Stimulated activated CD8-positive, alpha-beta memory T cell treated with anti-CD3 and anti-CD28 coated beads, Interleukin-7, amount 100 ng/mL, for 4 hours (primary cell): ENCODE results near the gene IL17B.

Source experiments
- DNase-seq, 2 donors: peaks; one replicate each; pipeline ENCODE4 v3.0.0-alpha.2; 2020; ENCODE audit warnings: low read depth in 2 of 2

IL17B gene

DNA sequence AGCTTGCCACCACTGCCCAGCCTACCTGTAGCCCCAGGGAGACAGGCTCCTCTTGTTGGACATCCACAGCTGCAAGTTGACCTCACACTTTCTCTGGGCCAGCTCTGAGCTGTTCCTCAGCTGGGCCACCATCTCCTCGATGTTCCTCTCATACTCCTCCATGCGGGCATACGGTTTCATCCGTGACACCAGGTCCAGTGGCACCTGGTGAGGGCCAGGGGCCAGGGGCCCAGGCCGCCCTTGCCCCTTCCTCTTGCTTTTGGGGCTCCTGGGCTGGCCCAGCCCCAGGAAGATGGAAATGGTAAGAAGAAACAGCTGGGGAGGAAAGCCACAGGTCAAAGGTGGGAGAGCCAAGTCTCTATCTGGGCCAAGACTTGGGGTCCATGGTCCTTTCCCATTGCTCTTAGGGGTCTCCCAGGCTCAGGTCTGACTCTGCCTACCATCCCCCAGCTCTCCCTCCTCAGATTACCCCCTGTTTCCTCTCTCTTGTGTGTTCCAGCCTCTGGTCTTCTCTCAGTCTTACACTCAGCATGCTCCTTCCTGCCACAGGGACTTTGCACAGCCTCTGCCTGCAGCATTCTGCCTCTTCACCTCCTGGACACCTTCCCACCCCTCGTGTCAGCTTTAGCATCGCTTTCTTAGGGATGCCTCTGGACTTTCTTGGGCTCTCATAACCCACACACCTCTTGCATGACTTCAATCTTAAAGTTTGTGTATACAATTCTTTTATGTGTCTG is 2.2 kb downstream of the IL17B start:
- no peak for DNase-seq

DNA sequence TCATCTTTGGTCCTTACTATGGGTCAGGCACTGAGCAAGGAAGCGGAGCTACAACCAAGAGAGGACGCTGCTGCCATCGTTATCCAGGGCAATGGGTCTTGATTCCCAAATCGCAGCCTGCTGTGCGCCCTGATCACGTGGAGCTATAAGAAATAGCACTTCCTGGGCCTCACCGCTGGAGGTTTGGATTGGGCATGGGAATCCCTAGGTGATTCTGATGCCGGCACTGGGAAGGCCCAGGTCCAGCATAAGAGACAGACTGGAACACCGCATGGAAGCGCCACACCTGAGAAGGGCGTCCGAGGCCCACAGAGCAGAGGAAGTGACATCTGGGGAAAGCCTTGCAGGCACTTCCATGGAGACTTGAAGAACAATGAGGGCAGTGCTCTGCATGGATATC is 3.0 kb downstream of the IL17B start:
- no peak for DNase-seq

DNA sequence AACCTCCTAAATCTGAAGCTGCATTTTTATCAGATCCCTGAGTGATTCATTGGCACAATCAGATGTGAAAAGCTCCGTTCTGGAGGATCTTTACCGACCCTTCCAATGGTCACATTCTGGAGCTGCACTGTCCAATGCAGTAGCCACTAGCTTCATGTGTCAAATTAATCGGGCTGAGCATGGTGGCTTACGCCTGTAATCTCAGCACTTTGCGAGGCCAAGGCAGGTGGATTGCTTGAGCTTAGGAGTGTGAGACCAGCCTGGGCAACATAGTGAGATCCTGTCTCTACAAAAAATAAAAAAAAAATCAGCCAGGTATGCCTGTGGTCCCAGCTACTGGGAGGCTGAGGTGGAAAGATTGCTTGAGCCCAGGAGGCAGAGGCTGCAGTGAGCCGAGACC is 3.7 kb downstream of the IL17B start:
- DNase-seq = no peak

DNA sequence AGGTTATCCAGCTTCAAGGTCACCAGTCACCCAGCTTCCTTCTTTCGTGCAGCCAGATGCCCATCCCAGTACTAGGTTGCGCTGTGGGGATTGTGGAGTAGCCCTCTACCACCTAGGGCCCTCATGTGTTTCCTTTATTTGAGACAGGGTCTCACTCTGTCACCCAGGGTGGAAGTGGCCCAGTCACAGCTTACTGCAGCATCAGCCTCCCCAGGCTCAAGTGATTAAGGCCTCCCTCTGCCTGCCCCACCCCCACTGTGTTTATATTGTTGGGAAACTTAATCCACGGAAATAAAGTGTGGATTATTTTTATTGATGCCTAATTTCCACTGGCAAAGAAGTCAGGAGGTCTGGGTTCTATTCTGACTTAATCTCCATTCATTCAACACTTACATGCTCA is 4.3 kb downstream of the IL17B start:
- no peak for DNase-seq

DNA sequence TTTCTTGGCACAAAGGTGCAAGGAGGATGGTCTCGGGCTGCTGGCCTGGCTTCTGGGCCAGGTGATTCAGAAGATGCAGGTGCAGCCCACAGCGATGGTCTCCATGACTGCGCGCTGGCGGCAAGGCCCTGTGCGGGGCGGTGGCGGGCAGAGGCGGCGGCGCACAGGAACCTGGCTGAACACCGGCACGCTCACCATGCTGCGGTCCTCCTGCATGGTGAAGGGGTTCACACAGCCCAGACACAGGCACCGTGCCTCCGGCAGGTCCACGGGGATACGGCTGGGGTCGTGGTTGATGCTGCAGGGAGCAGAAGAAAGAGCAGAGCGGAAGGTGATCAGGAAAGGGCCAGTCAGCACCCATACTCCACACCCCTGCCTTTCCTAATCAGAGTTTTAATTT is 4.8 kb downstream of the IL17B start:
- DNase-seq = no peak

DNA sequence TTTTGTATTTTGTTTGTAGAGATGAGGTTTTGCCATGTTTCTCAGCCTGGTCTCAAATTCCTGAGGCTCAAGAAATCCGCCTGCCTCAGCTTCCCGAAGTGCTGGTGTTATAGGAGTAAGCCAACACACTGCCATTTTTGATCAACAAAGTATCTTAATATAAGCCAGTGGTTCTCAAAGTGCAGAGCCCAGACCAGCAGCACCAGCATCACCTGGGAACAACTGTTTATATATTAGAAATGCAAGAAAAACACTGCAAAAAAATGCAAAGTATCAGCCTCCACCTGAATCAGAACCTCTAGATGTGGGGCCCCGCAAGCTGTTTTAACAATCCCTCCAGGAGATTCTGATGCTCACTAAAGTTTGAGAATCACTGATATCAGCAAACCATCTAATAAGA is 6.2 kb downstream of the IL17B start:
- DNase-seq = no peak

DNA sequence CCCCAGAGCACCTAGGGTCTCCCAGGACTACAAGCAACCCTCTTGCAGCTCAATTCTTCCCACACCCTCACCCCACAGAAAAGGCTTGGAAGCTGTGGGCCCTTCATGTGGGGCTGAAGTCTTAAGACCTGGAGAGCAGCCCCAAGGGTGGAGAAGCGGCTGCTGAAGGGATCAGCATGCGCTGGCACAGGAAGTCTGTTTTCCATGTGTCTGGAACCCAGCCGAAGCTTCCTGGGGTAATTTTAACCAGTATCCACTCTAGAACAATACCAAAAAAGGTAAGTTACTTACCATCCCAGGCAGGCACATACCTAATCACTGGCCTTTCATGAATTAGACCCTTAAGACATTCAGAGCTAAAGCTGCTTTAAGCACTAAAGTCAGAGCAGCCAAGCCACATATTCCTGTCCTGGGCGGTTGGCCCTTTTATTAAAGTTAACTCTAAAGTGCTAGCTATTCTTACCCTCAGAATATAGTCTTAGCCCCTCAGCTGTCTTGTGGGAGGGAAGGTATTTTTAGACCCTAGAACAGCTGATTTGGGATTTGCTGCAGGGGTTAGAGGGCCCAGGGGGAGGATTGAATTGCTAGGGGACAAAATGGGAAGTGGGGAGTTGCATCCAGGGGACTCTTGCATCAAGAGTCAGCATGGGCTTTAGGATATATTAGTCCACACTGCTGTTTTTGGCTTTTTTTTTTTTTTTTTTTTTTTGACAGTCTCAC is 6.9 kb downstream of the IL17B start:
- no peak for DNase-seq

DNA sequence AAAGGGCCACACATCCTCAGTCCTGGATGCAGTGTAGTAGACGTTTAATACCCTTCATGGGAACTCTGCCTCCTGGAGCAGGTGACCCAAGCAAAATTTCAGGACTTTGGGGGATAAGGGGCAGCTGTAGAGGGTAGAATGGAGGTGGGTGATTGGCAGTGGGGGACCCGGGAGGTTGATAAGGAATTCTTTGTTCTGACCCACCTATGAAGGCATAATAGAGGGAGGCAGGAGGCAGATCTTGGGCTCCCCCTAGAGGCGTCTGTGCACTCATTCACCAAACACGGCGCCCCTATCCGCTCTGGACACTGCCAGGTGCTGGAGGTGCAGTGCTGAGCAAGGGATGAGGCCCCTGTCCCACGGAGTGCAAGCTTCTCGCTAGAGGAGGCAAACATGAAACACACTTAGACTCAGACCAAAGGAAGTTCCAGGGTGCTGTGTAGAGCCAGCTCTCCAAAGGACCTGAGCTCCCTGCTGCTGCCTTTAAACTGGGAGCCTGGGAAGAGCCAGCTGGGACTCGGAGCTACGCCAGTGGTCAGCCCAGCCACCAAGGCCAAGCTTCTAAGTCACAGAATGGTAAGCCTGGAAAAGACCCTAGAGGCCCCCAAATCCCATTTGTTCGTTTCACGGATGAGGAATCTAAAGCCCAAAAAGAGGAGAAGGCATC is 7.7 kb downstream of the IL17B start:
- DNase-seq = peak; percentile 42 to 51

DNA sequence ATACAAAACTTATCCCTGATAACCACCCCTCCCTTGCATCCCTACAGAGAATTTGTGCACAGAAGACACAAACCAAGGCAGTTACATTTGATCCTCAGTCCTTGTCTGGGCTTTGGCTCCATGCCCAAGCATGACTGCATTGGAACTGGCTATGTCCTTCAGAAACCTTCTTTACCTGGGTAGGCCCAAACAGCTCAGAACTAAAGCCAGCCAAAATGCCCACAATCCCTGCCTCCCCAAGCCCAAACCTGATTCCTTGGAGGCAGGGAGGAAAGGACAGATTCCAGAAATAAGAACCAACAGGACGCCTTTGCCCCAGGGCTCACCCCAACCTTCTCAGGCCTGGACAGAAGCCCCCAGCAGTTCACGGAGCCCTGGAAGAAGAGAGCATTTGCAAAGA is 8.2 kb downstream of the IL17B start:
- DNase-seq = no peak

DNA sequence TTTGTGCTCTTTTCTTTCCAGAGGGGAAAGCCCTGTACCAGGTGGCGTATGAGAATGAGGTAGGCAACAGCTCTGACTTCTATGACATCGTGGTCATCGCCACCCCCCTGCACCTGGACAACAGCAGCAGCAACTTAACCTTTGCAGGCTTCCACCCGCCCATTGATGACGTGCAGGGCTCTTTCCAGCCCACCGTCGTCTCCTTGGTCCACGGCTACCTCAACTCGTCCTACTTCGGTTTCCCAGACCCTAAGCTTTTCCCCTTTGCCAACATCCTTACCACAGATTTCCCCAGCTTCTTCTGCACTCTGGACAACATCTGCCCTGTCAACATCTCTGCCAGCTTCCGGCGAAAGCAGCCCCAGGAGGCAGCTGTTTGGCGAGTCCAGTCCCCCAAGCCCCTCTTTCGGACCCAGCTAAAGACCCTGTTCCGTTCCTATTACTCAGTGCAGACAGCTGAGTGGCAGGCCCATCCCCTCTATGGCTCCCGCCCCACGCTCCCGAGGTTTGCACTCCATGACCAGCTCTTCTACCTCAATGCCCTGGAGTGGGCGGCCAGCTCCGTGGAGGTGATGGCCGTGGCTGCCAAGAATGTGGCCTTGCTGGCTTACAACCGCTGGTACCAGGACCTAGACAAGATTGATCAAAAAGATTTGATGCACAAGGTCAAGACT is 11.0 kb downstream of the IL17B start:
- no peak for DNase-seq

DNA sequence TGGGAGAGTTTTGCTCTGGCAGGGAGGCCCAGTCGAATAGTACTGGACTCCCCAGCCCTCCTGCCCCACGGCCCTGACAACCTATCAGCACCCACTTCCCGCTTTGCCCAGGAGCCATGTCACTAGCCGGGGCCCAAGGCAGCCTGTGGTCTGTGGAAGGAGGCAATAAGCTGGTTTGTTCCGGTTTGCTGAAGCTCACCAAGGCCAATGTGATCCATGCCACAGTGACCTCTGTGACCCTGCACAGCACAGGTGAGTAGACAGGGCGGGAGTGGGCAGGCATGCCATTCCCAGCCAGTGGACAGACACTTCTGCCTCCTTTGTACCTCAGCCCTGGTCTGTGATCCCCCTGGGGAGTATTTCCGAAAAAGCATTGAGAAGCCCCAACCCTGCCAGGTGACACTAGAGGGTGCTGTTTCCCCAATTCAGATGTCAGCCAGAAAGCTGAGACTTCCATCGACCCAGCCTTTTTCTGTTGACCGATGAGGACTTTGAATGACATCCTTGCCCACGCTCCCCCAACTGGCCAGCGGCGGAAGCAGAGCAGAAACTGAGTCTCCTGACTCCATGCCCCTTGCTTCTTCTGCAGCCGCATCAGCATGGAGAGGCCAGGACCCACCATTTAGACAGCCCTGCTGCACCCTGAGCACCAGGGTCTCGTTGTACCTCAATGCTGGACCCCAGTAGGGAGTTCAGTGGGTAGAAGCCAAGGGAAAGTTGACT is 11.7 kb downstream of the IL17B start:
- peak; percentile 8 to 30 for DNase-seq

DNA sequence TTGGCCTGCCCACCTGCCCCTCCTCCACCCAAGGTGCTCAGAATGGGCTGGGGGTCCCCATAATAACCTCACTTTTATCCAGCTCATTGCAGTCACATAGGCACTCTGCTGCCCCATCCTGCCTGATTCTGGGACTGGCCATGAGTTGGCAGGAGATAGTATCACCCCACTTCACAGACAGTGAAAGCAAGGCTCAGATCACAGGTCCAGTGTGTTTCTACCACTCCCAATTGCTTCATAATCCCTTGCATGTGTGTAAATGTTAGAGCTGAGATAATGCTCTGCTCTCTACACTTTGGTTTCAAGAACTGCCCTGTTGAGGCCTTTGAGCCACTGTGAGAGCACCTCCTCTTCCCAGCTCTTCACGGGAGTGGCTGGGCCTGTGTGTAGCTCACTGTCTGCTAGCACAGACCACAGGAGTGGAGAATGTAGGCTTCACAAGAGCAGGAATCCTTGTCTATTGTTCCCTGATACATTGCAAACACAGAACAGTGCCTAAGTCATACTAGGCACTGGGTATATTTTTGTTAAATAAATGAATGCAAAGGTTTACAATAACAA is 12.8 kb downstream of the IL17B start:
- DNase-seq = no peak

DNA sequence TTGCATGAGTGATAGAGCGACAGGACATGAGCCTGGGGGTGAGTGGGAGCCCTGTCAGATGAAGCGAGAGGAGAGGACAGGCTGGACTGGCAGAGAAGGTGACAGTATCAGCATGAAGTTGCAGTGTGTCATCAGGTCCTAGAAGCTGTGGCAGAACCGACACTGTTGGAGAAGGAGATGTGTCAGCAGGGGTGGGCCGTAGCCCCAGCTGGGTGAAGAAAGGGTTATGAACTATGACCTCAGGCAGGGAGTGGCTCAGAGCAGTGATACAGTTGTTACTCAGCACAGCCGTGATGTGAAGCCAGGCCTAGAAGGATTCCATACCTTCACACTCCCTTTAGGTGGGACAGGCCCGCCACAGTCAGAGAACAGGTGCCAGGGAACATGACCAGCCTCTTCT is 13.7 kb downstream of the IL17B start:
- DNase-seq = no peak

DNA sequence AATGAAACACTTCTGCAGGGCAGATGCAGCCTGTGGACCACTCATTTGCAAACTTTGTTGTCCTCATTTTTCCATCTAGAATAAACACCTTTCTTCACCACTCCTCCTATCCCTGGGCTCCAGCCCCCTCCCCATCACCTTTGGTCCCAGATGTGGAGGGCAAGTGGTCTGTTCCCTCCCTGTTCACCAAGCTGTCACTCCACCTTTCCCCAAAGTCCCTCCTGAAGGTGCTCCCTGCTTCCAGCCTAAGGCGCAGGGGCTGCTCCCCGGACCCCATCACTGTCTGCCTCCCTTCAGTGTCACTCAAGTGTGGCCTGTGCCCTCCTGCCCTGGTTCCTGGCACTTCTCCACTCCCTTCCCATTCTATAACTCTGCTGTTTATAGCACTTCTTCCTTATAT is 14.4 kb downstream of the IL17B start:
- no peak for DNase-seq

DNA sequence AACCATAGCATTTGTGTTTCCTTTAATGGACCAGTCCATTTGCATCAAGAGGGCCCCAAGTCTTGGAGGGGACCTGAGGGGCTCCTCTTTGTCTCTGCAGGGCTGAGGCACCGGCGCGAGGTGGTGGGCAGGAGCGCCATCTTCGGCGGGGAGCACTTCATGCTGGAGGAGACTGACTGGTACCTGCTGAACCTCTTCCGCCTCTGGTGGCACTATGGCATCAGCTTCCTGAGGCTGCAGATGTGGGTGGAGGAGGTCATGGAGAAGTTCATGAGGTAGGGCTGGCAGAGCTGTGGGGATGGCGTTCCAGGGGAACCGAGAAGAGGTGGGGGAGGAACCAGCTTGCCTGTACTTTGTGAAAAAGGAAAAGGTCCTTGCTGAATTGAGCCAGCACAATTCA is 15.2 kb downstream of the IL17B start:
- no peak for DNase-seq

DNA sequence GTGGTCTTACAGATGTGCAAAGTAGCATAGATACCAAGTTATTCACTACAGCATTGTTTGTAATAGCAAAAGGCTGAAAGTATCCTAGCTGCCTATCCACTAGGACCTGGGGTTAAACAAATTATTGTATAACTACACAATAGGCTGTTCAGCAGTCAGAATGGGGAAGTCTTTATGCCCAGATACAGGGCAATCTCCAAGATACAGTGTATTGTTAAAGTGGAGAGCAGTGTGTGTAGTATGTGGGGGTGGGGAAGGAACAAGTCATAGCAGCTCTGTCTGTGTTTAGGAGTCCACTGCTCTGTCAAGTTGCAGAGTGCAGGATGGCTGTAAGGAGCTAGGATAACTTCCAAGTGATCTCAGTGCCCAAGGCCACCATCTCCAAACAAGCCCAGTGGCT is 15.7 kb downstream of the IL17B start:
- DNase-seq = no peak

DNA sequence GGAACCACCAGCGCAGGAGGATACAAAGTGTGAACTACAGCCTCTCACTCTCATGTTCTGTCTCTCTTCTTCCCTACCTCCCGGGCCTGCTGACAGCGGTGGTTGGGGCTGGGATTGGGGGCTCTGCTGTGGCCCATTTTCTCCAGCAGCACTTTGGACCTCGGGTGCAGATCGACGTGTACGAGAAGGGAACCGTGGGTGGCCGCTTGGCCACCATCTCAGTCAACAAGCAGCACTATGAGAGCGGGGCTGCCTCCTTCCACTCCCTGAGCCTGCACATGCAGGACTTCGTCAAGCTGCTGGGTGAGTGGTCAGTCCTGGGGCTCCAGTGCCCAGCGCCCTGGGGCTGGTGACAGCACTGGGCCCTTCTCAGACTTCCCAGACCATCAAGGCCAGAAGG is 16.6 kb downstream of the IL17B start:
- no peak for DNase-seq

DNA sequence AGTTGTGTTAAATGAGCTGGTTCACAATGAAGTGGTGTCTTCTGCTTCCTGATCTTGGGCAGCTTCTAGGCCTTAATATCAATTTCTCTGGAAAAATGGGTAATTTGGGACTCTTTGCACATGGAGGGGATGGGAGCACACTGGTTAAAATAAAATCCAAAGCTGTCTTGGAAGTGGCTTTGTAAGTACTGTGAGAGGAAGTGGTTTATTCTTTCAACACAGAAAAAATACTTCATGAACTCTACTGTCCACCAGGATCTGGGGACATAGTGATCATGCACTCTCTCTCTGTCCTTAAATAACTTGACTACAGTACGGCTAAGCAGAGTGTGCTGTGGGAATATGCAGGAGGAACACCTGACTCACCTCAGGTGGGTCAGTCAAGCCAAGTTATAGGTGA is 18.8 kb downstream of the IL17B start:
- no peak for DNase-seq

DNA sequence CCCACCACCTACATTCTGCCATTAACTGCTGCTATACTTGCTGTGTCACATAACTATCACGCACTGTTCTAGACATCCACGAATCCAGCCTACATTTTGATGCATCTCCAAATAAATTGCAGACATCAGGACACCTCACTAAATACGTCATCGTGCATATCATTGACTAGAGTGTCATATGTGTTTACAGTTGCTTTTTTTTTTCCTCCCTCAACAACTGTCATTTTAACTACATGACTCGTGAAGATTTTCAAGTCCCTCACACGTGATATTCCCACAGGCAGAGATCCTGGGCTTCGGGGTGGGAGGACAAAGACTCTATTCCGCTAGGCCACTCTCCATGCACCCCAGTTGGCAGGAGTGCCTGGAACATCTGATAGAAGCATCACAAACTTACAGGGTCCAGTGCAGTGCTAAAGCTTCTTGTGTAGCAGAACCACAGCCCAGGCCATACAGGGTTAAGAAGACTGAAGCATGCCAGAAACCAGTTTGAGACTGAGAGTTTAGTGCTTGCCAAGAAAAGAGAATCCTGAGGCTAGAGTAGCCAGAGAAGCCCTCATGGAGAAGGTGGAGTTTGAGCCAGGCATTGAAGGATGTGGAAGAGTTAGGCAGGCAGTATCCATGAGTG is 20.1 kb downstream of the IL17B start:
- DNase-seq = no peak

DNA sequence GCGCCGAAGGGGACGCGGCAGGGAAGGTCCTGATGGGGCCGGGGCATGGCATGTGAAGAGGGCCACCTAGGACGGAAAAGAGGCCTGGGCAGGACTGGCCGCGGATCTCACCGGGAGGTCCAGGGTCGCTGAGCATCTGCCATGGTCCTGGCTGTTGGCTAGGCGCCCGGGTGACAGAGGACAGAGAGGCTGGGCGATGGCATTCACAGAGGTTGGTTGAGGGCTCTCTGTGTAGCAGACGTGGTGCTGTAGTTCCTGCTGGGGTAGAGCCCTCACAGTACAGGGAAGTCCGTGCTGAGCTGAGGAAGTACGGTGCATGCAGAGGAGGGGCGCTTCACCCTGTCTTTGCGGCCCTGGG is 20.8 kb downstream of the IL17B start:
- DNase-seq = peak in 1 of 2 donors; percentile 22
